Bone marrow (tissue), 2 donors: ENCODE measurements around the gene SMYD1.

Experiments used
- DNase-seq, 2 donors: peaks; one replicate each; lab custom pipeline; 2025; lab: John Stamatoyannopoulos, UW

SMYD1 gene

GRCh38 chr2:88141952-88142351, 74.3 kb downstream of the SMYD1 start:
- no peak for DNase-seq

GRCh38 chr2:88144271-88144670, 76.6 kb downstream of the SMYD1 start:
- no peak for DNase-seq

- DNase-seq, result no peak
These were observed 77.4 kb downstream of the SMYD1 start for GRCh38 chr2:88144914-88145497.

- no peak for DNase-seq
These were observed 79.0 kb downstream of the SMYD1 start for GRCh38 chr2:88146590-88146989.

- no peak for DNase-seq
These were observed 79.5 kb downstream of the SMYD1 start for GRCh38 chr2:88147145-88147544.

GRCh38 chr2:88148929-88149438, 81.4 kb downstream of the SMYD1 start:
- DNase-seq, result no peak

- DNase-seq, result no peak
These were observed 91.9 kb downstream of the SMYD1 start for GRCh38 chr2:88159481-88159880.

GRCh38 chr2:88159955-88160415, 92.4 kb downstream of the SMYD1 start:
- DNase-seq, result peak in 1 of 2 donors; percentile 50

GRCh38 chr2:88160517-88160916, 92.9 kb downstream of the SMYD1 start:
- no peak for DNase-seq

- DNase-seq, result no peak
These were observed 94.0 kb downstream of the SMYD1 start for GRCh38 chr2:88161446-88162244.
